Measurements from ENCODE around the gene BRMS1L.

GRCh38 chr14:35814371-35815005, 11.7 kb upstream of the BRMS1L start:
- TF ChIP-seq TAF1 (IDR thresholded peaks at IDR 0.05; ENCODE audit: low read depth, low read length) (no peak), POLR2A (IDR thresholded peaks at IDR 0.05; ENCODE audit: low read depth, low read length) (no peak), POU2F2 (IDR thresholded peaks at IDR 0.05; ENCODE audit: low read depth, low read length) (no peak), POLR2AphosphoS5 (IDR thresholded peaks at IDR 0.05; ENCODE audit: low read depth, low read length) (no peak), SPI1 (IDR thresholded peaks at IDR 0.05; ENCODE audit: low read depth, low read length) (no peak), PAX5 (IDR thresholded peaks at IDR 0.05; ENCODE audit: insufficient read depth, low read length, severe bottlenecking) (no peak)
